HG03025 (cell line): ENCODE measurements around the gene EIF3K.

ENCODE experiments used
- ATAC-seq: cut with Tn5 transposase; IDR thresholded peaks from one replicate; pipeline ENCODE4 v1.9.1; 2021; ENCODE audit warnings: mild to moderate bottlenecking, moderate library complexity; ENCODE audit not compliant: unreplicated experiment, low FRiP score

Gene EIF3K

DNA sequence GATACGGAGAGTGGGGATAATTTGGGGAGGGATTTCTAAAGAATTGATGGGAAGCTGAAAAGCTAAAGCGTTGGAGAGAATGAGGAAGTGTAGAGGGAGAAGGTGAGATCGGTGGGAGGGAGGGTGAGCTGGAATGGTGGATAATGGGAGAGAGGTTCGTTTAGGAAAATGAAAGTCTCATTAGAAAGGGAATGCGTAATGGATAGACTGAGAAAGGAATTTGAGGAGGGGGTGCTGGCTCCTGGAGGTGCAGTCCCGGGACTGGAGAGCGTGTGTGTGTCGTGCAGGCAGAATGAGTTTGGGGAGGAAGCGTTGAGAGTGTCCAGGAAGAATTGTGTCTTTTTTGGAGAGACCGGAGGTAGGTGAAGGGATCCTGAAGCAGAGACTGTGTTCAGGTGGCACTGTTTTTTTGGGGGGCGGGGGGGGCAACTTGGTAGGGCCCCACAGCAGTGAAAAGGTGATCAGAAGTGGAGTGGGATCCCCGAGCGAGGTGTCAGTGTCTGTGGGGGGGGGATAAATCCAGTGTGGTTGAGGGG lies 29.8 kb downstream of the EIF3K start:
- ATAC-seq: no peak

DNA sequence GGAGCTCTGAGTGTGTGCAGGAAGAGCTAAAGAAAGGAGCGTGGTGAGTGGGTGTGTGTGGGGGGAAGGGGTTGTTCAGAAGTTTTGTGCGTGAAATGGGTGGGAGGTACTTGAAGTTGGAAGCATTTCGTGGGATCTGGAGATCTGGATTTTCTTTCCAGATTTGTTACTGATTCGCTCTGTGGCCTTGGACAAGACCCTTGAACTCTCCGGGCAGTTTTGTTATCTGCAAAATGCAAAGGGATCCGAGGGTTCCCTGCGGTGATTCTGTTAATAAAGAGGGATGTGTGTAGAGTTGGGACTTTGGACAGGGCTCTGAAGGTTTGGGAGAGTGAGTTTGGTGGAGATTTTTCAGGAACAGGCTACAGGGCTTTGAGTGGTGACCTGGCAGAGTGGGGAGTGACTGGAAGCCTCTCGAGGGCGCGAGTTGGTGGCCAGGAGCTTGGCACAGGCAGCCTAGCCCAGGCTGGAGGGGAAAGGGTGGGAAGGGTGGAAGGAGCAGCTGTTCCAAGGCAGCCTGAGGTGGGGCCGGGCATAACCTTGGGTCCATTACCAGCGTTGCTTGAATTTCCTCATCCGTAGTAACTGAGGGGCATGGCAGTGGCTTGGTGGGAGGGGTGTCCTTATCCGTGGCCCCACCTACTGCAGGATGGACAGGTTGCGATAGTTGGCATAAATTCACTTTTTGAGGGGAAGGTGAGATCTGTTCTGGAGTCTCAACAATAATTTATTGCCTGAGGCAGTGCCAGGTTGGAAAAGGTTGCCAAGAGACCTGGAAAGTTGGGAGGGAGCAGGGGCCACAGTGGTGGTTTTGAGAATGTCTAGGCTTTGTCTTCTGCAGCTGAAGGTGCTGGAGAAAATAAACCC lies 30.6 kb downstream of the EIF3K start:
- no peak for ATAC-seq

DNA sequence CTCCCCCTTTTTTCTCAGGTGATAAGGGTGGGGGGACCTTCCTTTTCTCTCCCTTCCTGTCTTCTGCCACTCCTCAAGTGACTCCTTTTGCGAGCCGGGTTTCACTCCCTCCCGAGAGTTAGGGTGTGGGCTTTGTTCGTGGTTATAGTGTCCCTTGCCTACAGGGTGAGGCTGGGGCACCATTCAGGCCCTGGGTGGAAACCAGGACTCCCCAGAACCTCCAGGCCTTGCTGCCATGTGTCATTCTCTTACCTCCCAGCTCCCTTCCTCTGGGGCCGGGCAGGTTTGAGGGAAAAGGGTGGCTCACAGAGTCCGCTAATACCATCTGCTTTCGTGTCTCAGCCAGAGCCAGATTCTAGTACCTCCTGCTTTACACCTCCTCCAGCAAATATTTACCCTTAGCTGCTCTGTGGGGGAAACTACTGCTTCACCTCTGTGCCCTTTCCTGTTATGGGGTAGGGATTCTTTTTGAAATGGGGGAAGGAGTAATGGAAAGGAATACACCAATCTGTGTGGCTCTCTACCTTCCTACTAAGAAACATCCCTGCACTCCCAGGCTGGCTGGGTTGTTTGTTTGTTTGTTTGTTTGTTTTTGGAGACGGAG lies 31.3 kb downstream of the EIF3K start:
- no peak for ATAC-seq

DNA sequence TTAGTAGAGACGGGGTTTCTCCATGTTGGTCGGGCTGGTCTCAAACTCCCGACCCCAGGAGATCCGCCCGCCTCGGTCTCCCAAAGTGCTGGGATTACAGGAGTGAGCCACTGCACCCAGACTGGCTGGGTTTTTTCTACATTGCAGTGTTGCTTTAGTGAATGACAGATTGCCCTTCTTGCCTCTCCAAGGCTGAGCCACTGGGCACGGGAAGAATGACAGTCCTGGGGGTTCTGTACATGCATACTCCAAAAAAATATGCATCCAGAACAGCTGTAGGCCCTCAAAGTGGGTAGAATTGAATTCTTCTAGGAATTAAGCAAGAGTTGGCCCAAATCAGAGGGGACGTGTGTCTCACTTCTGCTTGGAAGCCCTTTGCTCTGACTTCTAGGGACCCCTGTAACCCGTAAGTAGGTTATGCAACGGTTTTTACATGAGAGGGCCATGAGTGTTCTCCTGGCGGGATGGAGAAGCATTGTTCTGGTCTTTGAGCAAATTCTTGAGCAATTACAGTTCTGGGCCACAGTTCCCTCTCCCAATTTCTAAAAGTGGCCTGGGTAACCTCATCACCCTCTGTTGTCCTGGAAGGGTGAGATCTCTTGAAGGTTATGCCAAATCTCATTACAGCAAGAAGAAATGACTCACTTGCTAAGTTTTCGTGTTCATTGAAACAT lies 32.1 kb downstream of the EIF3K start:
- no peak for ATAC-seq

DNA sequence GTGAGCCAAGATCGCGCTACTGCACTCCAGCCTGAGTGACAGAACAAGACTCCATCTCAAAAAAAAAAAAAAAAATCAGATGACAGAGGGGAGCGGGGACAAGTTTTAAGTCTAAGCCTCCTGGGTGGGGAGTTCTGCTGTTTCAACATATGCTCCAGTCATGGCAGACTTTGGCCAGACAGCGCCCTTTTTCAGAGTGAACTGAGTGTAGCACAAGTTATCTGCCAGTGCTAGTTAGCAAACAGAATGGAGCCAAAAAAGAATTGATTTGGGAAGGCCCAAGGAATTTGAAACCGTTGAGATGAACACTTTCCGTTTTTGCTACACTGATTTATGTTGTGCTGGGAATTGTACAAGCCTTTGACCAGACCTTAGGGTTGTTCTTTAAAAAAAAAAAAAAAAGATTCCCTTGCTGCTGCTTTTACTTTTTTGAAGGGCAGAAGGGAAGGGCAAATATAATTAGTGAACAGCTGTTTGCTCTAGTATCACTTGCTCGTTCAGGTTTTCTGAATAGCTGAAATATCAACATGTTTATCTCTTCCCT lies 34.1 kb downstream of the EIF3K start:
- ATAC-seq: no peak

DNA sequence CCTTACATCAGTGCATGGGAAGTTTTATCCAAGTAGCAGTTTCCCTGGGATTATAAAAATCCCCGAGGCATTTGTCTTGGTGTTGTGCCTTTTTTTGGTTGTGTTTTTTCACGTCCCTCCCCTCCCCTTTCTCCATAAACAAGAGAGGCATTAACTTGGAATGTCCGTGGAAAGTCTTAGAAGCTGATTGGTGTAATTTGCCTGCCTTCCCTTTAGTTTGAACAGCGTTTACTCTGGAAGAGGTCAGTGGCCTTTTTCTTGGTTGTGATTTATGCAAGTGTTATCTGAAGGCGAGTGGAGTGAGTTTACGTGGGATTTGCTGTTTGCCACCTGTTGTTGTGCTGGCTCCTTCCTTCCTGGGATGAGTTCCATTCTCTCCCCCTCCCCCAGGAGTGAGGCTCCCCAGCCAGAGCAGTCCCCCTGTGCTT lies 35.7 kb downstream of the EIF3K start:
- no peak for ATAC-seq

DNA sequence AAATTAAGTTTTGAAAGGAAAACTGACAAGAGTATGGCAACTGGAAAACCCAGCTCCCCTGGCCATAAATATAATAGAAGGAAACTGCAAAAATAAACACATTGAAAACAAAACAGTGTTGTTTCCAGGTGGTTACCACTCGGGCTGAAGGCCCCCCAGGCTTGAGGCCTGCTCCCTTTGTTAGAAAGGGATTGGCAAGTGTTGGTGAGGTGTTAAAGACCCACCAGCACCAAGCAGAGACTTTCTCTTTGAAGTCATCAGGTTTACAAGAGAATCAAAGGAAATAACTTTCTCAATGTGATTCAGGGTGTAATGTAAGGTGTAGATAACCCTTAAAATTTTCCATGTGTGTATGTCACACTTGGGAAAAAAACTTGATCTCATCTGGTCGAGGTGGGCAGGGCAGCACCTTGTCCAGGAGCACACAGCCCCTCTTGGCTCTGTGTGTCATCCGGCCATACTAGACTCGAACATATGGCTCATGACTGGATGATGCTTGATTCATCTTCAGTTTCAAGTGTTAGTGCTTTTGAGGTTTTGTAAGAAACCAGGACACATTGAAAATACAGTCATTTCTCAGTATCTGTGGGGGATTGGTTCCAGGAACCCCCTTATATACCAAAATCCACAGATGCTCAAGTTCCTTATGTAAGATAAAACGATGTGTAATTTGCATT lies 36.3 kb downstream of the EIF3K start:
- no peak for ATAC-seq

DNA sequence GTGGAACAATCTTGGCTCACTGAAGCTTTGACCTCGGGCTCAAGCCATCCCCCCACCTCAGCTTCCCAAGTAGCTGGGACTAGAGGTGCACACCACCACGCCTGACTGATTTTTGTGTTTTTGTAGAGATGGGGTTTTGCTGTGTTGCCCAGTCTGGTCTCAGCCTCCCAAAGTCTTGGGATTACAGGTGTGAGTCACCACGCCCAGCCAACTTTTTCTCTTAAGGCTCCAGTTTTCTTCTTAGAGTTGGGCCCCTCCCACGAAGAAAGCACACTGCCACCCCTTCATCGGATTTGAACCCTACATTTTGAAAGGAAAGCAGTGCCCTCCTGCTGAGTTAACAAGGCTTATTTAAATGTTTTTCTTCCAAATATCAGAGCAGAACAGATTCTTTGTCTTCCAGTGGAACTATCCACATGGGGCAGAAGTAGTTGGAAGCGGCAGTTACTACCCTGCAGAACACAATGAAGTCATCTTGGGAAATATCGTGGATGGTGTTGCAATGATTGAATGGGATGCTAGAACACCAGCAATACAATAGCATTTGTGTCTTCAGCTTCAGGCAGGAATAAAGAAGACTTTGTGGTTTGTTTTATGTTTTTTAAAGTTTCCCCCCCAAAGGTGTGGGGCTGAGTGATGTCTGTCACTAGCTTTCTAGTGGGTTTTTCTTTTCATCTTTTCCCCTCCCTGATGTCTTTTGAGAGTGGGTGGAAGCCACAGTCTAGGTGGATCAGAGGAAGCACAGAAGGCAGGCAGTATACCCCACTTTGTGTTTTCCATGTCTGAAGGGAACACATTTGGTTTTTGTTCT lies 37.4 kb downstream of the EIF3K start:
- ATAC-seq: no peak

DNA sequence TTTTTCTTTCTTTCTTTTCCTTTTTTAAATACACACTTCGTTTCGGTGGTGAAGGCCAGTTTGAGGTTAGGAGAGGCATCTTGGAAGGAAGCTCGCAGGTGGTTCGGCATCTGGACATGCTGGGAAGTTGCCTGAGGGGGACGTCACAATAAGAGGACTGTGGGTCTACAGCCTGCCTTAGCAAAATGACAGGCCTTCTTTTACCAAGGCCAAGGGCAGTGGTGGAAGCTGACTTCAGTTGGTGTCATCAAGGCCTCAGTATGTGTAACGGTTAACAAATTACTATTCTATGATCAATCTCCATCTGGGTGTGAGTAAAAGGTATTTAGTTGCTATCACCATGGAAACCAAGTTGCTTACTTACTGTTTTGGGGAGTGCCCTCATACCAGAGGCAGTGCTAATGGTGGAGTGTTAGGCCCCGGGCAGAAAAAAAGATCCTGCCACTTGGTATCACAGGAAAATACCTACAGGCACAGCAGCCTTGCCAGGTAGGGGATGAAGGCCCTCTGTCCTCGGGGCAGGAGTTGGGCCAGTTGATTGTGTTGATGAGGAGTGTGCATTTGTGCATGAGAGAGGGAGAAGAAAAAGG lies 38.7 kb downstream of the EIF3K start:
- no peak for ATAC-seq

DNA sequence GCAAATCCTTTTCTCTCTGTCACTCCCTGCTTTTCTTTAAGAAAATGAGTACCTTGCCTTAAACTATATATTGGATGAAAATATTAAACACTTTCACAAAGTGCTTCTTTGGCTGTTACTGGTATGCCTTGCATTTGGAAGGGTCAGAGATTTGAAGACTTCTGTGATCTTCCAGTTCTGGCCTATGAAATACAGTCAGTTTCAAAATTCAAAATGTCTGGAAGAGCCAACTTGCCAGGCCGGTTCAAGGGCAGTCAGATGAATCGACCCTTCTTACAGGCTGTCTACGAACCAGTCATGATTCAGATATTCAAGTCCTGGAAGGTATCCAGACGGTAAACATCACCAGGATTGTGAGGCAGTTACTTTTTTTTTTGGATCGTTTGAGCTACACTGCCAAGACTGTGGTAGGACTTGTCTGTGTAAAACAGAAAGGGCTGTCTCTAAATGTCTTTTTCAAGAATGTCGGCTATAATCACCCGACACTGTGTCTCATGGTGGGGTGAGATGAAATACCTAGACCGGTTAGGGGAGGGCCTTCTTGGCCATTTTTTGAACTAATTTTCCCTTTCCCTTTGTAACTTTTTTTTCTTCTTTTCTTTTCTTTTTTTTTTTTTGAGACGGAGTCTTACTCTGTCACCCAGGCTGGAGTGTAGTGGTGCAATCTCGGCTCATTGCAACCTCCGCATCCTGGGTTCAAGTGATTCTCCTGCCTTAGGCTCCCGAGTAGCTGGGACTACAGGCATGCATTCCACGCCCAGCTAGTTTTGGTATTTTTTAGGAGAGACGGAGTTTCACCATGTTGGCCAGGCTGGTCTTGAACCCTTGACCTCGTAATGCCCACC lies 39.7 kb downstream of the EIF3K start:
- no peak for ATAC-seq

DNA sequence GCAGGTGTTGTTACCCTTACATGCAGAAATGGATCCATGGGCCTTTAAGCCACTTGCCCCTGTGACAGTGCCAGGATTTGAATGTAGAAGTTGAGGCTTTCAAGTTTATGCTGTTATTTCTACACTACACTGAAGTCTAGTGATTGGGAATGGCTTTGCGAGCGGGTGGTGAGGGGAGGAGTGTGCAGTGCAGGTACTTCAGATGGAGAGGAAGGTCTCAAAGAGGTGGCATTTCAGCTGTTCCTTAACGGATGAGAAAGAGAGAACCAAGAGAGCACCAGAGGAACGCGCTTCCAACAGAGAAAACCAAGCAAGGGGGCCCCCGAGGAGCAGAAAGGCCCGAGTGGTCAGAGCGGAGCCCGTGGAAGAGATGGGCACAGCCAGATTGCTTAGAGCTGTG lies 41.7 kb downstream of the EIF3K start:
- no peak for ATAC-seq

DNA sequence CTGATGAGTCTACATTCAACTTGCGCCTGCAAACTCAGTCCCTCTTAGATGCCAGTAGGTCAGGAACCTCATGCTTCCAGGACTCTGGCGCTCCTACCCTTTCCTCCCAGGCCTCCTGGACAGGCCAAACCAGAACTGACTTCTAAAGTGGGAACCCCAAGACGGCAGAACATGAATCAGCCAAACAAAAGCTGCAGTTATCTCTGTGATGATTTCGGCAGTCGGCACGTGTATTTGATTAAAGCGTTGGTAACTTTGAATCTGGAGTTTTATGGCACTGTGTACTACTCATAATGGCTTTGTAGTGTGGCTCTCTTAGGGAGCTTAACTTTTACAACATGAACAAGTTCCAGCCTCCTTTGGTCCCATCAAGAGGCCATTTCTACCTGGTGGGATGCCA lies 42.1 kb downstream of the EIF3K start:
- no peak for ATAC-seq

DNA sequence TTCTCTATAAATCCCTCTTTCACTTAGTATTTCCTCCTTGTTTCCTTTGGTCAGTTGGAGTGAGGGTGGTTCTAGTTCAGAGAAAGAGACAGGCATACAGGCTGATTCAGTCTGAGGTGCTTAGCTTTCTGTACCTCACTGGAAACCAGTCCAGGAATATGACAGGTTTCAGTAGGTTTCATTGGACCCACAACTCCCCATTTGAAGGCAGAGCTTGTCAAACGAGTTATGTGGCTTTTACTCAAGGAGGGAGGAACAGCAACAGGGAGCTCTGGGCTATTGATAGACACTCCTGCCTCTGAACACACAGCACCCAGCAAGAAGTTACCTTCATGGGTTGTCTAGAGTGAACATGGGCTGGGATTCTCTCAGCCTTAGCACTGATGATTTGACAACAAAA lies 43.0 kb downstream of the EIF3K start:
- ATAC-seq: no peak

DNA sequence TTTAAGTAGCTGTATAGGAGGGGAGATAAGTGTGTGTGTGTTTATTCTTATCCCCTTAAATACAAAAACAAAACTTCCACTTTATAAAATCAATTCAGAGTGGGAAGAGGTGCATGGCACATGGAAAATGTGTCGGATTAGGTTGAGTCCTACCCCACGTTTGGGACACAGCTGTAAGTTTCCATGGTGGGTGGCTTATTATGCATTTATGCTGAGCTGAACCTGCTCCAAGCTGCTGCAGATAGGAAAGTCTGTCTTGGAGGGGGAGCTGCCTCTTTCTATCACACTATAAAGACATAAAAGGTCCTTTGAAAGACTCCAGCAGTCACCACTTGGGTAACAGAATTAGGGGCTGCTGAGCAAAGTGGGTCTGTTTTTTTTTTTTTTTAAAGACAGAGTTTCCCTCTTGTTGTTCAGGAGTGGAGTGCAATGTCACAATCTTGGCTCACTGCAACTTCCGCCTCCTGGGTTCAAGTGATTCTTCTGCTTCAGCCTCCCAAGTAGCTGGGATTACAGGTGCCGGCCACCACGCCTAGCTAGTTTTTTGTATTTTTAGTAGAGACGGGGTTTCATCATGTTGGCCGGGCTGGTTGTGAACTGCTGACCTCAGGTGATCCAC lies 43.7 kb downstream of the EIF3K start:
- no peak for ATAC-seq

DNA sequence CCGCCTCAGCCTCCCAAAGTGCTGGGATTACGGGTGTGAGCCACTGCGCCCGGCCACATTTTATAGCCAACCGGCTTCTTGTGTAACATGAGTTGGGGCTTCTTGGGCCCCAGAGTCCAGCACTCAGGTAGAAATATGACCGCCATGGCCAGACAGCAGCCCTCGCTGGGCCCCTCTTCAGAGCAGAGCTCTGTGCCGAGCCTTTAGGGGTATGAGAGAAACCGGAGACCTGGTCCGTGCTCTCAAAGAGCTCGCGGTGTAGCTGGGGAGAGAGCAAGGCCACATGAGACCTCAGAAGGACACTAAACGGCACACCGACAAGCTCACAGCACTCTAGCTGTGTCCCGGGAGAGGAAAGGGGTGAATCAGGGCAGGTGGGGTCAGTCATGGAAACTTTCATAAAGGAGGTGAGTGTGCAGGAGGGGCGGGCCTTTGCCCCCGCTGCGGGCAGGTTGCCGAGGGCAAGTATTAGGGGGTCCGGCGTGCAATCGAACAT lies 44.2 kb downstream of the EIF3K start:
- no peak for ATAC-seq

DNA sequence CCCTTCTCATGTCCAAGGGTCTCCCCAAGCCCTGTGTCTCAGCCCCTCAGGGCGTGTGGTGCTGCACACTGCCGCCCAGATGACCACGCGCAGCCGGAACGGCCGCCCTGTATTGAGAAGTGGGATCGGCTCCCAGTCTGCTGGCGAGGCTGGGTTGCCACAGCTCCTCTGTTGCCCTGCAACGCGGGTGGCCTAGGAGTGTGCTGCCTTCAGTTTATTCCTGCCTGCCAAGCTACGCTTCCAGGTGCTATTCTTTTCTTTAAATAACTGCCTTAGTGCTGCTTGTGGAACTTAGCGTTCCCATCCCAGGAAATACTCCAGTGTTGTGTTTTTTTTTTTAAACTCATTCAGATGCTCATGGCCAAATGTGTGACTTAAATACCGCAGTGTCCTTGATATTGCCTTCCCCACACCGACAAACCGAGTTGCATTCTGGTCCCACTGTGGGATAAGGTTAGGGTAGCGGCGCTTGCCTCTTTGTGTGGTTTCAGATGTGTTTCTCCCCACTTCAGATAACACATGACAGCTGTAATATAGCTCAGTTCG lies 45.0 kb downstream of the EIF3K start:
- ATAC-seq: no peak

DNA sequence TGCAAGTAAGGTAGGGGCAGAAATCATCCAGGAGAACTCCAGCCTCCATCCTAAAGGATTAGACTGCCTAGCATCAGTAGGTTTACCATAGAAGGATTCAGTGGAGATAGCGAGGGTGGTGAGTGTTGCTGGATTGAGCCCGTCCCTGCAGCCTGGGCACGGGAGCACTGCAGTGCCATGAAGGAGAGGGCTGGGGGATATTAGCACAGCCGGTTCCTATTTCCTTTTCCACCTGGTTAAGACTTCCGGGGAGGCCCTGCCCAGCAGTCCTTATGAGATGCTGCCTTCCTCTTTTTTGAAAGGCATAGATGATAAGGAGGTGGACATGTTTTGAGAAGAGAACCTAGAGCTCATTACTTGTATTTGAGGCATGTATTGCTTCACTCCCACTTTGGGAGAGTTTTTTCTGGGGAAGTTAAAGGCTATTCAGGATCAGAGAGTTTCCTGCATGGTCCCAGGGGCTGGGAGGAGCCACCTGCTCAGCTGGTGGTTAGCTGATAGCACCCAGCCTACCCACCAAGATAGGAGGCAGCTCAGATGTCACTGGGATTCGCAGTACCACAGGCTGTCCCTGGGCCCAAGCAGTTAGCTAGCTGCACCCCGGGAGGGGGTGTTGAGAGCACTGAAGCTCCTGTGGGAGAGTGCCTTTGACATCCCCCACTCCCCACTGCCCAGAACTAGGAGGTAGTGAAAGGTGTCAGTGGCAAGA lies 45.7 kb downstream of the EIF3K start:
- ATAC-seq: no peak
